IMR-90 (cell line): ENCODE results near the gene LENEP. TPM values are rescaled to one million over a fixed set of nuclear protein-coding genes. Genes with fewer than 3 reads are reported as not detected.

ENCODE experiments used
- ATAC-seq: fragments of 200-7000 bp; cut with Tn5 transposase; 2 replicates; pipeline ENCODE4 v1.9.1; 2020; ENCODE audit warnings: low read depth, mild to moderate bottlenecking, moderate library complexity
- BruUV-seq: library from RNA; stranded (reverse); fragments of 400-500 nt; replicated peaks from 2 replicates; lab custom pipeline; 2021; lab: Mats Ljungman, UMichigan
- CTCF ChIA-PET: fragments of 300-600 bp; formaldehyde crosslinking; extraction: SDS; loops from one replicate; lab custom pipeline; 2021; ENCODE audit warnings: antibody characterized with exemption; lab: Yijun Ruan, JAX
- POLR2A ChIA-PET: fragments of 300-600 bp; sonication (Branson Sonifier 250); formaldehyde crosslinking; loops from one replicate; lab custom pipeline; 2022; ENCODE audit warnings: antibody characterized with exemption; ENCODE audit not compliant: unreplicated experiment; lab: Charles Lee
- DNase-seq: peaks from one replicate; pipeline ENCODE4 v3.0.0; 2013
- H2AFZ ChIP-seq: replicated peaks from 2 replicates; pipeline ENCODE3; 2013; ENCODE audit warnings: low read length, mild to moderate bottlenecking; ENCODE audit not compliant: poor library complexity
- H2AK5ac ChIP-seq: 2 replicates; pipeline ENCODE4 v1.6.1; 2013; ENCODE audit warnings: low read depth, low read length, inconsistent platforms
- H2AK9ac ChIP-seq: replicated peaks from 2 replicates; pipeline ENCODE3; 2013; ENCODE audit warnings: mild to moderate bottlenecking, low read depth, low read length, moderate library complexity; ENCODE audit not compliant: poor library complexity
- H2BK120ac ChIP-seq: 2 replicates; pipeline ENCODE4 v1.6.1; 2013; ENCODE audit warnings: low read depth, low read length, inconsistent platforms
- H2BK15ac ChIP-seq: 3 replicates; pipeline ENCODE4 v1.6.1; 2013; ENCODE audit warnings: low read depth, low read length, inconsistent platforms
- H2BK20ac ChIP-seq: 2 replicates; pipeline ENCODE4 v1.6.1; 2013; ENCODE audit warnings: low read depth, mild to moderate bottlenecking, inconsistent platforms, low read length, moderate library complexity
- H2BK5ac ChIP-seq: 2 replicates; pipeline ENCODE4 v1.6.1; 2013; ENCODE audit warnings: mild to moderate bottlenecking, low read depth, low read length, inconsistent platforms; ENCODE audit not compliant: poor library complexity, severe bottlenecking
- H3K14ac ChIP-seq: replicated peaks from 2 replicates; pipeline ENCODE4 v1.6.1; 2013; ENCODE audit warnings: low read depth, low read length, inconsistent platforms
- H3K18ac ChIP-seq: 2 replicates; pipeline ENCODE4 v1.6.1; 2013; ENCODE audit warnings: low read depth, low read length, control low read depth
- H3K23ac ChIP-seq: 2 replicates; pipeline ENCODE4 v1.6.1; 2013; ENCODE audit warnings: low read depth, low read length, inconsistent platforms
- H3K27ac ChIP-seq: 2 replicates; pipeline ENCODE4 v1.5.1; 2013; ENCODE audit warnings: mild to moderate bottlenecking, control low read depth, low read length; ENCODE audit not compliant: insufficient read depth
- H3K27me3 ChIP-seq: 2 replicates; pipeline ENCODE4 v1.6.1; 2013; ENCODE audit warnings: low read length; ENCODE audit not compliant: control insufficient read depth, insufficient read depth
- H3K36me3 ChIP-seq: 2 replicates; pipeline ENCODE4 v1.6.1; 2013; ENCODE audit warnings: low read length, mixed read lengths; ENCODE audit not compliant: control insufficient read depth, insufficient read depth
- H3K4ac ChIP-seq: 2 replicates; pipeline ENCODE4 v1.6.1; 2013; ENCODE audit warnings: low read depth, low read length, inconsistent platforms
- H3K4me1 ChIP-seq: 2 replicates; pipeline ENCODE4 v1.6.1; 2013; ENCODE audit warnings: low read length, mixed read lengths; ENCODE audit not compliant: control insufficient read depth, insufficient read depth
- H3K4me2 ChIP-seq: 2 replicates; pipeline ENCODE4 v1.6.1; 2013; ENCODE audit warnings: low read depth, mild to moderate bottlenecking, control low read depth, low read length, moderate library complexity
- H3K4me3 ChIP-seq: 2 replicates; pipeline ENCODE4 v1.5.1; 2013; ENCODE audit warnings: low read depth, mild to moderate bottlenecking, control low read depth, low read length, moderate library complexity; ENCODE audit not compliant: insufficient read depth
- H3K56ac ChIP-seq: 2 replicates; pipeline ENCODE4 v1.6.1; 2013; ENCODE audit warnings: low read length, inconsistent platforms; ENCODE audit not compliant: insufficient read depth; ENCODE audit errors: extremely low read depth
- H3K79me1 ChIP-seq, 2 experiments: 2 replicates each; pipeline ENCODE4 v1.6.1; 2013; ENCODE audit warnings: low read length in 2 of 2, inconsistent platforms in 1 of 2, low read depth in 1 of 2
- H3K9ac ChIP-seq: 2 replicates; pipeline ENCODE4 v1.6.1; 2013; ENCODE audit warnings: low read depth, low read length, control low read depth
- H3K9me1 ChIP-seq: 2 replicates; pipeline ENCODE4 v1.6.1; 2013; ENCODE audit warnings: low read length, inconsistent platforms; ENCODE audit not compliant: insufficient read depth
- H3K9me3 ChIP-seq: 2 replicates; pipeline ENCODE4 v1.6.1; 2013; ENCODE audit warnings: low read length; ENCODE audit not compliant: control insufficient read depth, insufficient read depth
- H4K20me1 ChIP-seq: 2 replicates; pipeline ENCODE4 v1.6.1; 2013; ENCODE audit warnings: low read length, inconsistent platforms; ENCODE audit not compliant: insufficient read depth
- H4K5ac ChIP-seq: 2 replicates; pipeline ENCODE4 v1.6.1; 2013; ENCODE audit warnings: mild to moderate bottlenecking, low read depth, low read length, control low read depth
- H4K8ac ChIP-seq, 2 experiments: 2 replicates each; pipeline ENCODE4 v1.6.1; 2013; ENCODE audit warnings: low read depth in 2 of 2, low read length in 2 of 2, control low read depth in 1 of 2, inconsistent platforms in 1 of 2
- H4K91ac ChIP-seq: 2 replicates; pipeline ENCODE4 v1.6.1; 2013; ENCODE audit warnings: low read depth, low read length, inconsistent platforms; ENCODE audit not compliant: insufficient read depth
- BHLHE40 ChIP-seq: fragments of 150-350 bp; IDR thresholded peaks from 2 replicates; pipeline ENCODE4 v1.6.1; 2016; ENCODE audit warnings: mild to moderate bottlenecking, low read depth, low read length
- CEBPB ChIP-seq: IDR thresholded peaks from 2 replicates; pipeline ENCODE4 v1.6.1; 2012; ENCODE audit warnings: low read depth, low read length, improper control_type of control experiment
- CHD1 ChIP-seq: IDR thresholded peaks from 2 replicates; pipeline ENCODE4 v1.6.1; 2012; ENCODE audit warnings: low read depth, low read length, improper control_type of control experiment
- ELK1 ChIP-seq: fragments of 150-350 bp; IDR thresholded peaks from 2 replicates; pipeline ENCODE4 v1.6.1; 2016; ENCODE audit warnings: low read depth, mild to moderate bottlenecking, low read length, moderate library complexity, borderline replicate concordance
- FOS ChIP-seq: fragments of 150-350 bp; IDR thresholded peaks from 2 replicates; pipeline ENCODE4 v1.6.1; 2016; ENCODE audit warnings: low read depth, low read length
- MAZ ChIP-seq: IDR thresholded peaks from 2 replicates; pipeline ENCODE4 v1.6.1; 2012; ENCODE audit warnings: low read depth, mild to moderate bottlenecking, low read length, improper control_type of control experiment, moderate library complexity, borderline replicate concordance
- MXI1 ChIP-seq: IDR thresholded peaks from 2 replicates; pipeline ENCODE4 v1.6.1; 2012; ENCODE audit warnings: low read depth, mild to moderate bottlenecking, low read length, moderate library complexity, borderline replicate concordance
- NFE2L2 ChIP-seq: fragments of 150-350 bp; IDR thresholded peaks from 2 replicates; pipeline ENCODE4 v1.6.1; 2016; ENCODE audit warnings: low read depth, mild to moderate bottlenecking, low read length
- POLR2A ChIP-seq: IDR thresholded peaks from 2 replicates; pipeline ENCODE4 v1.6.1; 2012; ENCODE audit warnings: mild to moderate bottlenecking, low read depth, low read length
- RAD21 ChIP-seq: IDR thresholded peaks from 2 replicates; pipeline ENCODE4 v1.6.1; 2012; ENCODE audit warnings: low read length, improper control_type of control experiment
- RCOR1 ChIP-seq: IDR thresholded peaks from 2 replicates; pipeline ENCODE4 v1.6.1; 2012; ENCODE audit warnings: mild to moderate bottlenecking, low read length, improper control_type of control experiment; ENCODE audit not compliant: insufficient replicate concordance
- SMC3 ChIP-seq: fragments of 150-350 bp; IDR thresholded peaks from 2 replicates; pipeline ENCODE4 v1.6.1; 2016; ENCODE audit warnings: low read depth, mild to moderate bottlenecking, antibody characterized with exemption, low read length, moderate library complexity
- USF2 ChIP-seq: fragments of 150-350 bp; IDR thresholded peaks from 2 replicates; pipeline ENCODE4 v1.6.1; 2017; ENCODE audit warnings: mild to moderate bottlenecking, antibody characterized with exemption, low read length, low read depth
- WGBS, 2 experiments: methylation state at CpG; one replicate each; pipeline versions ENCODE4 v1.1.5 to v1.1.7; 2013; ENCODE audit warnings: missing lambda C conversion rate in 2 of 2; ENCODE audit not compliant: insufficient read length in 1 of 2; ENCODE audit errors: extremely low coverage in 2 of 2; 5-methylcytosine and 5-hydroxymethylcytosine counted together
- dilution Hi-C: fragments of 300-500 bp; cut with HindIII; formaldehyde crosslinking; loops from one replicate; pipeline ENCODE4 v1.14.3; 2018; ENCODE audit warnings: low sequenced_read_pairs; ENCODE audit not compliant: unreplicated experiment
- in situ Hi-C: fragments of 300-500 bp; cut with MboI; formaldehyde crosslinking; loops from 3 replicates; pipeline ENCODE4 v1.14.3; 2019; ENCODE audit warnings: low sequenced_read_pairs, inconsistent platforms, mixed read lengths
- intact Hi-C: fragments of 100-400 bp; cut with micrococcal nuclease; formaldehyde crosslinking; loops from 2 replicates; pipeline ENCODE4 v1.10.0; 2022
- polyA plus RNA-seq, 3 experiments: library from polyadenylated mRNA; depleted of rRNA; stranded (reverse); fragments of >200 nt; gene quantifications; 2 replicates each; pipeline ENCODE4 v1.2.3, GENCODE V29; 2012; ENCODE audit warnings: low replicate concordance in 1 of 3
- total RNA-seq: library from RNA; depleted of rRNA; stranded (reverse); fragments of >200 nt; gene quantifications from 2 replicates; pipeline ENCODE4 v1.2.3, GENCODE V29; 2012

LENEP gene
- total and polyA plus RNA-seq, 2 of the 4 experiments (the other 2 are of a cell fraction), result not detected

GRCh38 chr1:154944401-154945159, 48.8 kb upstream of the LENEP start:
- POLR2A ChIA-PET, result interaction anchor here (0.5 kb wide), 1 partner anchor 386 kb away, joined by 8 read pairs; the partner anchor contains the start of gene UBE2Q1

More at GRCh38 chr1:154944401-154945159, 48.8 kb upstream of the LENEP start:
- WGBS, 2 experiments, result 12% methylated on average over 4 of the region's 9 CpGs; no CpG with 5 or more reads in 1 of the 2 experiments
- Histone ChIP-seq H3K27ac (no peak overlapping the region), H3K4ac (no peak overlapping the region), H2BK15ac (no peak overlapping the region), H3K23ac (no peak overlapping the region), H3K9me3 (no peaks in the 10 kb centered on the region), H3K4me1 (no peaks in the 10 kb centered on the region; the same call in 1 of the 2 replicates), H4K5ac (no peak overlapping the region), H2BK5ac (no peak overlapping the region), H3K27me3 (no peaks in the 10 kb centered on the region), H3K36me3 (peaks cover 36% of the 10 kb centered on the region), H3K4me3 (no peak overlapping the region), H4K20me1 (no peaks in the 10 kb centered on the region; the same call in 1 of the 2 replicates), H3K14ac (no peak overlapping the region), H2AK9ac (no peak overlapping the region), H4K8ac (no peak overlapping the region), H2AFZ (no peak overlapping the region), H2AK5ac (no peak overlapping the region), H3K18ac (no peak overlapping the region), H3K56ac (no peak overlapping the region), H3K9ac (no peak overlapping the region), H2BK20ac (no peak overlapping the region), H4K91ac (no peak overlapping the region), H2BK120ac (no peak overlapping the region), H3K79me1 (no peaks in the 10 kb centered on the region), H3K4me2 (no peak overlapping the region), H3K9me1 (no peaks in the 10 kb centered on the region; the same call in 1 of the 2 replicates)
- ATAC-seq, result no peak
- dilution Hi-C loops, result no loop called here
- no peak for DNase-seq
- CTCF ChIA-PET, result interaction anchor here (0.6 to 1.1 kb wide), 2 partner anchors 16 to 33 kb away, joined by 3 read pairs; partner anchors contain the start of gene PYGO2
- no TSS peak for BruUV-seq
- intact Hi-C loops, result no loop called here
- TF ChIP-seq BHLHE40, result no peak
- TF ChIP-seq RCOR1, result no peak
- TF ChIP-seq MXI1, result no peak
- no peak for TF ChIP-seq USF2
- no peak for TF ChIP-seq RAD21
- TF ChIP-seq ELK1, result no peak
- no peak for TF ChIP-seq NFE2L2
- TF ChIP-seq SMC3, result no peak
- TF ChIP-seq POLR2A, result no peak
- no peak for TF ChIP-seq MAZ
- TF ChIP-seq CEBPB, result no peak
- no peak for TF ChIP-seq CHD1
- no peak for TF ChIP-seq FOS
- in situ Hi-C loops, result no loop called here
